Measurements from ENCODE around the gene TOP1.

- TF ChIP-seq, protein P1, sequence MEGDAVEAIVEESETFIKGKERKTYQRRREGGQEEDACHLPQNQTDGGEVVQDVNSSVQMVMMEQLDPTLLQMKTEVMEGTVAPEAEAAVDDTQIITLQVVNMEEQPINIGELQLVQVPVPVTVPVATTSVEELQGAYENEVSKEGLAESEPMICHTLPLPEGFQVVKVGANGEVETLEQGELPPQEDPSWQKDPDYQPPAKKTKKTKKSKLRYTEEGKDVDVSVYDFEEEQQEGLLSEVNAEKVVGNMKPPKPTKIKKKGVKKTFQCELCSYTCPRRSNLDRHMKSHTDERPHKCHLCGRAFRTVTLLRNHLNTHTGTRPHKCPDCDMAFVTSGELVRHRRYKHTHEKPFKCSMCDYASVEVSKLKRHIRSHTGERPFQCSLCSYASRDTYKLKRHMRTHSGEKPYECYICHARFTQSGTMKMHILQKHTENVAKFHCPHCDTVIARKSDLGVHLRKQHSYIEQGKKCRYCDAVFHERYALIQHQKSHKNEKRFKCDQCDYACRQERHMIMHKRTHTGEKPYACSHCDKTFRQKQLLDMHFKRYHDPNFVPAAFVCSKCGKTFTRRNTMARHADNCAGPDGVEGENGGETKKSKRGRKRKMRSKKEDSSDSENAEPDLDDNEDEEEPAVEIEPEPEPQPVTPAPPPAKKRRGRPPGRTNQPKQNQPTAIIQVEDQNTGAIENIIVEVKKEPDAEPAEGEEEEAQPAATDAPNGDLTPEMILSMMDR (IDR thresholded peaks at IDR 0.05), result no peak
- no peak for TF ChIP-seq EZH2 (IDR thresholded peaks at IDR 0.05)
These were observed 2.1 kb downstream of the TOP1 start for GRCh38 chr20:41030531-41031242.

Data from neural progenitor cell (in vitro differentiated cells).